HG03520 (cell line): ENCODE results near the gene ZNF121.
A peak's percentile ranks its signal among the peaks of the same experiment; 100 is the strongest.

Experiments
- ATAC-seq: cut with Tn5 transposase; IDR thresholded peaks from one replicate; pipeline ENCODE4 v1.9.1; 2021; ENCODE audit warnings: mild to moderate bottlenecking, moderate library complexity; ENCODE audit not compliant: unreplicated experiment

ZNF121 gene

GRCh38 chr19:9538183-9539058 is 45.9 kb downstream of the ZNF121 start, which contains the start of gene ZNF426:
TSS of gene ZNF426 (minus strand) at chr19:9538645. CDS start at chr19:9536232, 2,413 bp downstream.
- peak; percentile 61 for ATAC-seq

GRCh38 chr19:9535934-9536333 is 48.4 kb downstream of the ZNF121 start:
- no peak for ATAC-seq

DNA sequence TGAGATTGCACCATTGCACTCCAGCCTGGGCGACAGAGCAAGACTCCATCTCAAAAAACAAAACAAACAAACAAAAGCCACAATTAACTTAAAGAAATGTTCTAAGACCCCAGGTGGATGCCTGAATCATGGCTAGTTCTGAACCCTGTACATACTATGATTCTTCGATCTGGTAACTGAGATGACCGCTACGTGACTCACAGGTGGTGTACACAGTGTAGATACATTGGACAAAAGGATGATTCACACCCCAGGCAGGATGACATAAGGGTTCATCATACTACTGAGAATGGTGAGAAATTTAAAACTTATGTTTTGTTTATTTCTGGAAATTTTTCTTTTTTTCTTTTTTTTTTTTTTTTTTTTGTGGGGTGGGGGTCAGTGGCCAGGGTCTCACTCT is 52.4 kb downstream of the ZNF121 start:
- no peak for ATAC-seq

DNA sequence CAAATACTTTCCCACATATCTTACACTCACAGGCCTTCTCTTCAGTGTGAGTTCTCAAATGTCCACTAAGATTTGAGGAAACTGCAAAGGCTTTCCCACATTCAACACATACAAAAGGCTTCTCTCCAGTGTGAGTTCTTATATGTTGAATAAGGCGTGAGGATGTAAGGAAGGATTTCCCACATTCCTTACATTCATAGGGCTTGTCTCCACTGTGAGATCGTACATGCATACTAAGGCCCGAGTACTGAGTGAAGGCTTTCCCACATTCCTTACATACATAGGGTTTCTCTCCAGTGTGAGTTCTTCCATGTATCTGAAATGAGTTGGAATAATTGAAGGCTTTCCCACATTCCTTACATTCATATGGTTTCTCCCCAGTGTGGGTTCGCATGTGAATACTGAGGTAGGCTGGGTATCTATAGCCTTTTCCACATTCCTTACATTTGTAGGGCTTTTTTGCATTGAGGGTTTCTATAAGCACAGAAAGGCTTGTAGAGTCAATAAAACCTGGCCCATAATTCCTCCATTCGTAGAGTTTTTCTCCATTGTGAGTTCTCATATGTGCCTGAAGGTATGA is 55.5 kb downstream of the ZNF121 start:
- no peak for ATAC-seq

DNA sequence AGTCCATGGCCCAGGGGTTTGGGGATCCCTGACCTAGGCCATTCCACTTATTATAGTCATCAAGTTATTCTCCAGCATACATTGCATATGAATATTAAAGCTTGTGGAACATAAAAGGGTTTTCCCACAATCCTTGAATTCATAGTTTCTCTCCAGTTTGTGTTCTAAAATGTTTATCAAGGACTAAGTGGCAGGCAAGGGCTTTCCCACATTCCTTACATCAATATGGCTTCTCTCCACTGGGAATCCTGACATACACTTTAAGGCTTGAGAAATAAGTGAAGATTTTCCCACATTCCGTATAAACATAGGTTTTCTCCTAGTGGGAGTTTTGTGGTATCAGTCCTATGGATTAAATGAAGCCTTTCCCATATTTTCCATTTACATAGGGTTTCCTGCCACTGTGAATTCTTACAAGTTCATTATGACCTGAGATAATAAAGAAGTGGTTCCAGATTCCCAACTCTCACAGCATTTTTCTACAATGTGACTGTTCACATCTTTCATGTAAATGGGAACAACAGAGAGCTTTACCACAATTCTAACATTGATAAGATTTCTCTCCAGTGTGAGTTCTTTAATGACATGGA is 60.3 kb downstream of the ZNF121 start:
- ATAC-seq = no peak
